PC-9 (cell line): Measurements from ENCODE around the gene LEKR1. TPM values are rescaled to one million over a fixed set of nuclear protein-coding genes. Genes with fewer than 3 reads are reported as not detected.

Experiments
- BruUV-seq: library from RNA; stranded (reverse); fragments of 400-500 nt; replicated peaks from 2 replicates; lab custom pipeline; 2021; lab: Mats Ljungman, UMichigan
- CTCF ChIA-PET: fragments of 300-600 bp; sonication (Branson Sonifier 250); formaldehyde crosslinking; loops from one replicate; lab custom pipeline; 2022; ENCODE audit warnings: antibody characterized with exemption; lab: Charles Lee
- POLR2A ChIA-PET: fragments of 300-600 bp; sonication (Branson Sonifier 250); formaldehyde crosslinking; loops from one replicate; lab custom pipeline; 2022; ENCODE audit warnings: antibody characterized with exemption; ENCODE audit not compliant: unreplicated experiment; lab: Charles Lee
- DNase-seq, 2 experiments: peaks; one replicate each; pipeline versions ENCODE4 v3.0.0 to v3.0.0-alpha.2; 2015 to 2022; ENCODE audit warnings: mixed read lengths in 1 of 2
- H2AFZ ChIP-seq: fragments of 200-600 bp; sonication (generic); 2 replicates; pipeline ENCODE4 v1.8.1; 2017; ENCODE audit warnings: antibody characterized with exemption
- H3F3A ChIP-seq: fragments of 200-600 bp; sonication (generic); 2 replicates; pipeline ENCODE4 v1.8.1; 2017; ENCODE audit warnings: antibody characterized with exemption, mild to moderate bottlenecking, low read depth; ENCODE audit not compliant: insufficient read depth
- H3K27ac ChIP-seq: fragments of 200-600 bp; sonication (generic); 2 replicates; pipeline ENCODE4 v1.6.1; 2016; ENCODE audit warnings: mixed run types
- H3K27me3 ChIP-seq: fragments of 200-600 bp; sonication (generic); 2 replicates; pipeline ENCODE4 v1.6.1; 2016; ENCODE audit warnings: low read depth, mixed run types; ENCODE audit not compliant: insufficient read depth
- H3K36me3 ChIP-seq: fragments of 200-600 bp; sonication (generic); 2 replicates; pipeline ENCODE4 v1.6.1; 2016; ENCODE audit warnings: low read depth, mixed run types
- H3K4me1 ChIP-seq: fragments of 200-600 bp; sonication (generic); replicated peaks from 2 replicates; pipeline ENCODE4 v1.6.1; 2016; ENCODE audit warnings: mixed run types; ENCODE audit not compliant: insufficient read depth
- H3K4me2 ChIP-seq: fragments of 200-600 bp; sonication (generic); 2 replicates; pipeline ENCODE4 v1.6.1; 2017; ENCODE audit warnings: mixed run types
- H3K4me3 ChIP-seq: fragments of 200-600 bp; sonication (generic); 2 replicates; pipeline ENCODE4 v1.6.1; 2016; ENCODE audit warnings: mixed run types
- H3K79me2 ChIP-seq: fragments of 200-600 bp; sonication (generic); 2 replicates; pipeline ENCODE4 v1.6.1; 2017; ENCODE audit warnings: low read depth, mixed run types
- H3K9me2 ChIP-seq: fragments of 200-600 bp; sonication (generic); 2 replicates; pipeline ENCODE4 v1.8.1; 2017; ENCODE audit warnings: mild to moderate bottlenecking; ENCODE audit not compliant: insufficient read depth
- H3K9me3 ChIP-seq: fragments of 200-600 bp; sonication (generic); 2 replicates; pipeline ENCODE4 v1.8.1; 2016; ENCODE audit warnings: low read depth; ENCODE audit not compliant: insufficient read depth
- H4K20me1 ChIP-seq: fragments of 200-600 bp; sonication (generic); 2 replicates; pipeline ENCODE4 v1.8.1; 2017; ENCODE audit not compliant: insufficient read depth
- CTCF ChIP-seq: fragments of 200-600 bp; sonication (generic); conservative IDR thresholded peaks from 2 replicates; pipeline ENCODE4 v1.6.1; 2017; ENCODE audit warnings: mixed run types, antibody characterized with exemption, mild to moderate bottlenecking, moderate library complexity
- EZH2 ChIP-seq: fragments of 200-600 bp; sonication (generic); IDR thresholded peaks from 2 replicates; pipeline ENCODE4 v1.8.0; 2017; ENCODE audit warnings: antibody characterized with exemption, low read depth
- intact Hi-C: fragments of 100-400 bp; cut with micrococcal nuclease; formaldehyde crosslinking; loops from one replicate; pipeline ENCODE4 v1.10.0; 2022; ENCODE audit not compliant: unreplicated experiment
- total RNA-seq: library from RNA; stranded (reverse); gene quantifications from 2 replicates; pipeline ENCODE4 v1.2.3, GENCODE V29; 2021

The LEKR1 gene
- total RNA-seq, 1 experiment from 2014 or later = 3.9 TPM

- Histone ChIP-seq H3K4me2 (no peak overlapping the region), H3K27ac (no peak overlapping the region), H3K9me2 (no peaks in the 10 kb centered on the region), H3K27me3 (no peaks in the 10 kb centered on the region), H3K36me3 (no peaks in the 10 kb centered on the region), H4K20me1 (no peaks in the 10 kb centered on the region), H3K4me1 (no peaks in the 10 kb centered on the region), H3F3A (no peaks in the 10 kb centered on the region), H3K79me2 (no peaks in the 10 kb centered on the region), H3K9me3 (no peaks in the 10 kb centered on the region), H3K4me3 (no peak overlapping the region), H2AFZ (no peak overlapping the region)
- POLR2A ChIA-PET = no interaction called here
- no peak for DNase-seq
- CTCF ChIA-PET = no interaction called here
- TF ChIP-seq EZH2 (no peak), CTCF (no peak)
- BruUV-seq = no TSS peak
- intact Hi-C loops = no loop called here
These were observed 233.0 kb downstream of the LEKR1 start for GRCh38 chr3:157059181-157059580.

GRCh38 chr3:157059661-157060060 lies 233.5 kb downstream of the LEKR1 start:
- no peak overlapping the region for H3K4me2 ChIP-seq
- POLR2A ChIA-PET = no interaction called here
- no peaks in the 10 kb centered on the region for H3K36me3 ChIP-seq
- H3K4me1 ChIP-seq = no peaks in the 10 kb centered on the region
- CTCF ChIA-PET = no interaction called here
- H2AFZ ChIP-seq = no peak overlapping the region
- H3K9me2 ChIP-seq = no peaks in the 10 kb centered on the region
- H3K27me3 ChIP-seq = no peaks in the 10 kb centered on the region
- H3K27ac ChIP-seq = no peak overlapping the region
- no TSS peak for BruUV-seq
- intact Hi-C loops = no loop called here
- no peaks in the 10 kb centered on the region for H4K20me1 ChIP-seq
- no peaks in the 10 kb centered on the region for H3K79me2 ChIP-seq
- TF ChIP-seq CTCF (no peak), EZH2 (no peak)
- H3F3A ChIP-seq = no peaks in the 10 kb centered on the region
- DNase-seq = no peak
- H3K9me3 ChIP-seq = no peaks in the 10 kb centered on the region
- H3K4me3 ChIP-seq = no peak overlapping the region

- Histone ChIP-seq H3K4me3 (no peak overlapping the region), H2AFZ (no peak overlapping the region), H3K36me3 (no peaks in the 10 kb centered on the region), H3K27ac (no peak overlapping the region), H3F3A (no peaks in the 10 kb centered on the region), H3K4me2 (no peak overlapping the region), H3K79me2 (no peaks in the 10 kb centered on the region), H3K9me3 (no peaks in the 10 kb centered on the region), H3K4me1 (no peaks in the 10 kb centered on the region), H4K20me1 (no peaks in the 10 kb centered on the region), H3K27me3 (no peaks in the 10 kb centered on the region), H3K9me2 (no peaks in the 10 kb centered on the region)
- no TSS peak for BruUV-seq
- ChIA-PET CTCF (no interaction called here), POLR2A (no interaction called here)
- DNase-seq = no peak
- TF ChIP-seq CTCF (no peak), EZH2 (no peak)
- intact Hi-C loops = no loop called here
These were observed 235.1 kb downstream of the LEKR1 start for GRCh38 chr3:157061265-157061664.
